Left lung (tissue), 10 donors: ENCODE data around the gene BCOR. TPM values are rescaled to one million over a fixed set of nuclear protein-coding genes. Genes with fewer than 3 reads are reported as not detected.

Source experiments
- ATAC-seq: fragments of 200-7000 bp; cut with Tn5 transposase; one replicate; pipeline ENCODE4 v1.9.1; 2020; ENCODE audit warnings: moderate library complexity
- DNase-seq, 4 donors: peaks; one replicate each; pipeline ENCODE4 v3.0.0-alpha.2; 2013 to 2020
- H3K27ac ChIP-seq, 2 donors: fragments of 200-600 bp; sonication (generic) in 1 of 2; one replicate each; pipeline versions ENCODE4 v1.5.0 to v1.8.0; 2020 to 2021
- H3K27me3 ChIP-seq, 2 donors: fragments of 200-600 bp; sonication (generic) in 1 of 2; one replicate each; pipeline versions ENCODE4 v1.5.0 to v1.8.0; 2020 to 2021
- H3K36me3 ChIP-seq, 2 donors: fragments of 200-600 bp; sonication (generic) in 1 of 2; one replicate each; pipeline versions ENCODE4 v1.5.0 to v1.8.0; 2020 to 2021
- H3K4me1 ChIP-seq, 2 donors: fragments of 200-600 bp; one replicate each; pipeline ENCODE4 v1.8.0; 2021
- H3K4me3 ChIP-seq, 2 donors: fragments of 200-600 bp; sonication (generic) in 1 of 2; one replicate each; pipeline versions ENCODE4 v1.5.0 to v1.8.0; 2020 to 2021; ENCODE audit warnings: mild to moderate bottlenecking in 1 of 2
- H3K9me3 ChIP-seq, 2 donors: fragments of 200-600 bp; sonication (generic) in 1 of 2; one replicate each; pipeline versions ENCODE4 v1.5.0 to v1.8.0; 2020 to 2021
- CTCF ChIP-seq, 2 donors: fragments of 200-600 bp; sonication (generic) in 1 of 2; IDR thresholded peaks; one replicate each; pipeline versions ENCODE4 v1.5.0 to v1.8.0; 2021; ENCODE audit warnings: antibody characterized with exemption in 2 of 2
- intact Hi-C, 2 donors: fragments of 100-400 bp; cut with DNase I; formaldehyde crosslinking; loops; one replicate each; pipeline versions ENCODE4 v1.11.2 to v1.14.2; 2022
- polyA plus RNA-seq, 6 donors: library from polyadenylated mRNA; unstranded; fragments of 120-200 nt; gene quantifications; one replicate each; pipeline ENCODE4 v1.2.1, GENCODE V29; 2013; ENCODE audit not compliant: insufficient read length in 6 of 6
- total RNA-seq, 2 donors: library from RNA; stranded (reverse); fragmentation: NEBNext Ultra II Directional; extraction: Animal tissue kit (Norgen Biotek cat#: 25700); gene quantifications; one replicate each; pipeline ENCODE4 v1.2.1, GENCODE V29; 2021
- donor health status: DM: no; HTN: yes; CAD: no.
- donor health status: DM: no; HTN: no; CAD: no.

BCOR gene
- total and polyA plus RNA-seq, 8 donors: 19.0 to 65.1 (median 60.9) TPM

- TF ChIP-seq CTCF (IDR thresholded peaks at IDR 0.05): no peak
- H3K36me3 ChIP-seq: peaks cover 0 to 38% of the 10 kb centered on the region in 2 donors
- no peaks in the 10 kb centered on the region for H3K4me1 ChIP-seq
- no peaks in the 10 kb centered on the region for H3K27me3 ChIP-seq
- intact Hi-C loops: no loop called here
- DNase-seq: no peak
- H3K9me3 ChIP-seq: no peaks in the 10 kb centered on the region
- ATAC-seq: no peak
- no peak overlapping the region for H3K27ac ChIP-seq
- H3K4me3 ChIP-seq: no peak overlapping the region
These were observed 20.8 kb downstream of the BCOR start for GRCh38 chrX:40076750-40077575.

GRCh38 chrX:40074959-40075332, 22.8 kb downstream of the BCOR start:
- no peak overlapping the region for H3K27ac ChIP-seq
- H3K27me3 ChIP-seq: no peaks in the 10 kb centered on the region
- TF ChIP-seq CTCF (IDR thresholded peaks at IDR 0.05): no peak
- H3K4me1 ChIP-seq: no peaks in the 10 kb centered on the region
- DNase-seq (no peak), ATAC-seq (no peak)
- no peak overlapping the region for H3K4me3 ChIP-seq
- H3K36me3 ChIP-seq: peaks cover 0 to 50% of the 10 kb centered on the region in 2 donors
- H3K9me3 ChIP-seq: no peaks in the 10 kb centered on the region
- intact Hi-C loops: no loop called here

GRCh38 chrX:40074080-40074958, 23.4 kb downstream of the BCOR start:
- Histone ChIP-seq H3K27ac (no peak overlapping the region), H3K4me3 (no peak overlapping the region), H3K27me3 (no peaks in the 10 kb centered on the region), H3K9me3 (no peaks in the 10 kb centered on the region), H3K36me3 (peaks cover 0 to 56% of the 10 kb centered on the region in 2 donors), H3K4me1 (no peaks in the 10 kb centered on the region)
- no peak for DNase-seq
- TF ChIP-seq CTCF (IDR thresholded peaks at IDR 0.05): no peak
- intact Hi-C loops: no loop called here
- no peak for ATAC-seq

- no peak for TF ChIP-seq CTCF (IDR thresholded peaks at IDR 0.05)
These were observed 24.2 kb downstream of the BCOR start for GRCh38 chrX:40073439-40074054.

GRCh38 chrX:40072246-40072645, 25.5 kb downstream of the BCOR start:
- Histone ChIP-seq H3K4me1 (no peaks in the 10 kb centered on the region), H3K9me3 (no peaks in the 10 kb centered on the region), H3K27me3 (no peaks in the 10 kb centered on the region), H3K4me3 (no peak overlapping the region), H3K36me3 (peaks cover 0 to 65% of the 10 kb centered on the region in 2 donors), H3K27ac (no peak overlapping the region)
- ATAC-seq: no peak
- TF ChIP-seq CTCF (IDR thresholded peaks at IDR 0.05): no peak
- no peak for DNase-seq
- intact Hi-C loops: no loop called here

More at GRCh38 chrX:40073439-40074054, 24.2 kb downstream of the BCOR start:
- no peaks in the 10 kb centered on the region for H3K4me1 ChIP-seq
- H3K27me3 ChIP-seq: no peaks in the 10 kb centered on the region
- DNase-seq (no peak), ATAC-seq (no peak)
- H3K4me3 ChIP-seq: no peak overlapping the region
- intact Hi-C loops: no loop called here
- no peaks in the 10 kb centered on the region for H3K9me3 ChIP-seq
- peaks cover 0 to 64% of the 10 kb centered on the region in 2 donors for H3K36me3 ChIP-seq
- no peak overlapping the region for H3K27ac ChIP-seq
